ENCODE data around the gene UCKL1.

- no peak for TF ChIP-seq CTCF (IDR thresholded peaks at IDR 0.05; ENCODE audit: low read depth, low read length, poor library complexity, severe bottlenecking)
- TF ChIP-seq EZH2phosphoT487 (IDR thresholded peaks at IDR 0.05; ENCODE audit: borderline replicate concordance, low read length): no peak
Observed at GRCh38 chr20:63923651-63924050, 32.6 kb downstream of the UCKL1 start.

Measured in DOHH2 (cell line).